Measurements from ENCODE around the gene CALN1.
"Not testable (repeated sequence)": the region's sequence is repeated elsewhere in the genome, so short reads cannot be mapped to it uniquely, and the experiment has no call there.

CALN1 gene

DNA sequence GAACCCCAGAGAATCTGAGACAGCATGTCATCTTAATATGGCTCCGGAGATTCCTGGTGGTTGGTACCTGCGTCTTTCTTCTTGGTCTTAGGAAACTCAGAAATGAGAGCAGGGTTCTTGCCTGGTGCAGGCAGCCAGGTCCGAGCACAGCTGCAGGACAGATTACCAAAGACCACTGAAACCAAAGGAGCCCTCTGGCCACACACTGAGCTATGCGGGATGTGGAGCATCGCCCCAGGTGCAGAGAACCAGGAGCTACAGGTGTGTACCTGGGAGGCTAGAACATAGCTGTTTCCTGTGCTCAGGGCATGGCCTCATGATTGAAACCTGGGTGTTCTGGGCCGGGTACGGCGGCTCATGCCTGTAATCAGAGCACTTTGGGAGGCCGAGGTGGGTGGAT lies 635.4 kb downstream of the CALN1 start:
- no peak for DNase-seq

DNA sequence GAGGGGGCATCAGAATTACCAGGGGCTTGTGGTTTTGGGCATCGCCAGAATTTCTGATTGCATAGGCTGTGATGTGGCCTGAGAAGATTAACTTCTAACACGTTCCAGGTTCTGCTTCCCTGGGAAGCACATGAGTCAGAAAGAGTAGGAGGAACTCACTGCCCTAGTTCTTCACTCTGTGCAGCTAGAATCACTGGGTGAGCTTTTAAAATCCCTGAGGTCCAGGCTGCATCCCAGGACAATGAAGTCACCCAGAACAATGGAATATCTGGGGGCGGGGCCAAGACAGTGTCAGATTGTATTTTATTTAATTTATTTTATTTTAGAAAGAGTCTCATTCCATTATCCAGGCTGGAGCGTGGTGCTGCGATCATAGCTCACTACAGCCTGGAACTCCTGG lies 636.5 kb downstream of the CALN1 start:
- DNase-seq = no peak

DNA sequence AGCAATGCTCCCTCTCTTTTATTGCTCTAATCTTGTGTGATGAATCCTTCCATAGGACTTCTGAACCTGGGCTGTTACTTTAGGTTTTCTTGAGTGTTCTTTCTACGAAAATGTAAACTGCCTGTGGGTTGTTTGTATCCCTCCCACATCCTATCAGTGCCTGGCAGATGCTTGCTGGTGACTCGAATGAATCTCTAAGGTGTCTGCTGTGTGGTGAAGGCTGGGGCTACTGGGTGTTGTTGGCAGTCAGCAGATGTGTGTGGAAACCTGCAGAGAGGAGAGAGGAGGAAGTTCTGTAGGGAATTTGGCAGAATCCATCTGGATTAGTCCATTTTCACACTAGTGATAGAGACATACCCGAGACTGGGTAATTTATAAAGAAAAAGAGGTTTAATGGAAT lies 639.4 kb downstream of the CALN1 start:
- no peak for DNase-seq

DNA sequence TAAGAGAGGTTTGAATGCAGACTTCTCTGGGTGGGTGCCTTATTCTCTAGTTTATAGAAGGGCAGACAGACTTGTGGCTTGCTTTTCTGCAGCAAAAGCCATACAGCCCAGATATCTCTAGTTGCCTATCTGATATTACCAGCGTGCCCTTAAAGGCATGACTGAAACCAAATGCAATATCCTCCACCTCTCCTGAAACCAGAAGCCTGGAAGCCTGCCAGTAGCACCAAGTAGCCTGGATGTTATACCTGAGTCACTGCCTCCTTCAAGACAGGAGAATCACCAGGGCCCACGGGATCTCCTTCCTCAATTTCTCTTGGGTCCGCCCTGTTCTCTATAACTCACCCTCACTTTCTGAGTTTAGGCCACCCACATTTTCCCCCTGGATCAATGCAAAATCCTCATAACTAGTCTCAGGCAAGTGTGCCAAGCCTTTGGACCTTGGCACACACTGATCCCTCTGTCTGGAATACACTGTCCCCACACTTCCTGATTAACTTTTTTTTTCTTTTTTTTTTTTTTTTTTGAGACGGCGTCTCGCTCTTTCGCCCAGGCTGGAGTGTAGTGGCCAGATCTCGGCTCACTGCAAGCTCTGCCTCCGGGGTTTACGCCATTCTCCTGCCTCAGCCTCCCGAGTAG lies 641.8 kb downstream of the CALN1 start:
- no peak for DNase-seq

DNA sequence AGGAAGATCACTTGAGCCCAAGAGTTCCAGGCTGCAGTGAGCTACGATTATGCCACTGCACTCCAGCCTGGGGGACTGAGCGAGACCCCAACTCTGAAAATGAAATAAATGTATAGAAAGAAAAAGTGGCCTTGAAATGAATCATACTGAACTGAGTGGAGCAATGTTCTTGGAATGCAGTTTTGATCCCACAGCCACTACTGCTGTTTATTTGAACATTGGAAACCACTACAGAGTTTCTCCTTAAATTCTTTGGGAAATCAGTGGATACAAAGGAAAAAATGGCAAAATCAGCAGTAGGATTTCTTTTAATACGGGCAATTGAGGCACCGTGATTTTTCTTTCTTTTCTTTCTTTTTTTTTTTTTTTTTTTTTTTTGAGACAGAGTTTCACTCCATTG lies 642.8 kb downstream of the CALN1 start:
- DNase-seq = no peak

DNA sequence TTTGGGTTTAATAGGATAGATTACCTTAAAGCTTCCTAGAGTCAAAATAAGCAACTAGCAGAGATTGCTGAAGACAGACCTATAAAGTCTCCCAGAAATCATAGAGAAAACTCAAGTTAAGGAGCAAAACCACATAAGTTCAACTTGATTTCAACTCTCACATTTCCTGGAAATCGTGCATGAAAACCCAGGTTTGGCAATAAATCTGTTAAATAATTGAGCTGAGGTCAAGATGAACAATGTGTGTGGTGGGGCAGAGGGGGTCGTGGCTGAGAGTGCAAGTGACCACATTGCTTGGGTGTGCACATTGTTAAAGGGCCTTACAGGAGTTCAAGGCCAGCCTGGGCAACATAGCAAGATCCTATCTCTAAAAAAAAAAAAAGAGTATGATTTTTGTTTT lies 643.7 kb downstream of the CALN1 start:
- no peak for DNase-seq

DNA sequence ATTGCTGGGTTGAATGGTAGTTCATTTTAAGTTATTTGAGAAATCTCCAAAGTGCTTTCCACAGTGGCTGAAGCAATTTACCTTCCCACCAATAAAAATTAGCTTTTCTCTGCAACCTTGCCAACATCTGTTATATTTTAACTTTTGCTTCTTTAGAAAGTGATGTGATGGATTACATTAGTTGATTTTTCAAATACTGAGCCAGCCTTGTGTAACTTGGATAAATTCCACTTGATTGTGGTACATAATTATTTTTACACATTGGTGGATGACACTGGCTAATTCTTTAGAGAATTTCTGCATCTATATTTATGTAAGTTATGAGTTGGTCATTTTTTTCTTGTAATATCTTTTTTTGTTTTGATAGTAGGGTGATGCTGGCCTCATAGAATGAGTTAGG lies 646.1 kb downstream of the CALN1 start:
- no peak for DNase-seq

DNA sequence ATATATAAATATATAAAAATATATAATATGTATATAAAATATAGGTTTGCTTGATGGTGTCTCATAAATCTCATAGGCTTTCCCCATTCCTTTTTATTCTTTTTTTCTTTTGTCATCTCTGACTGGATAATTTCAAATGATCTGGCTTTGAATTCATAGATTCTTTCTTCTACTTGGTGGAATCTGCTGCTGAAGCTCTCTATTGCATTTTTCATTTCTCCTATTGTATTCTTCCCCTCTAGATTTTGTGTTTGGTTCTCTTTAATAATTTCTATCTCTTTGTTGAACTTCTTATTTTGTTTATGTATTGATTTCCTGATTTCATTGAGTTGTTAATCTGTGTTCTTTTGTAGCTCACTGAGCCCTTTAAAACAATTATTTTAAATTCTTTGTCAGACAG lies 650.8 kb downstream of the CALN1 start:
- DNase-seq = no peak

DNA sequence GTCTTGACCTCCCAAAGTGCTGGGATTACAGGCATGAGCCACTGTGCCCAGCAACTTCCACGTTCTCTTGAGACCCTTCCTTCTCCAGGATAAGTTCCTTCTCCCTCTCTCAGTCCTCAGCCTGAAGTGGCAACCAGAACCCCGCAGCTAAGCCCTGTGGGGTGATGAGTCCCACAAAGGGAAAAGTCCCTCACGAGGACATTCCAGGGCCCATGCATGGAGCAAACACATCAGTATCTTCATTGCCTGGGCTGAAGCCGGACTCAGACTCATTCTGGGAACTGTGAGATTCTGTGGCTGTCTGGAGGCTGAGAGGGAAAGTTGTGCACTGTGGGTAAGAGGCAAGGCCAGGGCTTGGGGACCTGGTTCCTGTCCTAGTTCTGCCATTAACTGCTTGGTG lies 657.3 kb downstream of the CALN1 start:
- DNase-seq = no peak

DNA sequence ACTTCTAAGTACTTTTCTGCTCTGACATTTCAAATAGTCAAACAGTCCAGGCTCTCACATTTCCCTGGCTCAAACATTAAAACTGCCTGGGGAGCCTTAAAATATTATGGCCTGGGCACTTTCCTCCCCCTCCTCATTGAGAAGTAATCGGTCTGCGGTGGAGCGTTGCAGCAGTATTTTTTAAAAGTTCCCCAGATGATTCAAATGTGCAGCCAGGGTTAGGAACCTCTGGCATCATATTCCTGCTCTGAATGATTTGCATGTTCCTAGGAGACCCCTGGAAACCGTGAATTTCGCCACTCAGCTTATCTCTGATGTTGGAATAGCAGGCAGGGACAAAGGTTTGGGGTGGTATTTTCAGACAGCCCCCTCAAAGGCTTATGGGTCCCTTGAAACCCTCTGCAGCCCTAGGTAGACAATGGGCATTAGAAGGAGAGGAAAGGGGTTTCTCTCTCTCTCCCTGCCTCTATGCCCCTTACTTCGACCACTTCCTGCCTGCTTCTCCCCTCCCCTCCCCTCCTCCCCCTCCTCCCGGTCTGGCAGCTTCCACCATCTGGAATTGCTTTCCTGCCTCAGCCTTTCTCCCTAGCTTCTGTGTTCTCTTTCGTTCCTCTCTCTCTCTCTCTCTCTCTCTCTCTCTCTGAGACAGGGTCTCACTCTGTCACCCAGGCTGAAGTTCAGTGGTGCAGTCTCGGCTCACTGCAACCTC lies 658.0 kb downstream of the CALN1 start:
- DNase-seq = no peak

DNA sequence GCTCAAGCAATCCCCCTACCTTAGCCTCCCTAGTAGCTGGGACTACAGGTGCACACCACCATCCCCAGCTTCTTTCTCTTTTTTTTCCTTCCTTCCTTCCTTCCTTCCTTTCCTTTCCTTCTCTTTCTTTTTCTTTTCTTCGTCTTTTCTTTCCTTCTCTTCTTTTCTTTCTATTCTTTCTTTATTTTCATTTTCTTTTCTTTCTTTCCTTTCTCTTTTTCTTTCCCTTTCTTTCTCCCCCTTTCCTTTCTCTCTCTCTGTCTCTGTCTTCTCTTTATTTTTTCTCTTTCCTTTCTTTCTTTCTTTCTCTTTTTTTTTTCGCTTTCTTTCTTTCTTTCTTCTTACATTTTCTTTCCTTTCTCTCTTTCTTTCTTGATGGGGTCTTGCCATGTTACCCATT lies 658.9 kb downstream of the CALN1 start:
- no peak for DNase-seq

DNA sequence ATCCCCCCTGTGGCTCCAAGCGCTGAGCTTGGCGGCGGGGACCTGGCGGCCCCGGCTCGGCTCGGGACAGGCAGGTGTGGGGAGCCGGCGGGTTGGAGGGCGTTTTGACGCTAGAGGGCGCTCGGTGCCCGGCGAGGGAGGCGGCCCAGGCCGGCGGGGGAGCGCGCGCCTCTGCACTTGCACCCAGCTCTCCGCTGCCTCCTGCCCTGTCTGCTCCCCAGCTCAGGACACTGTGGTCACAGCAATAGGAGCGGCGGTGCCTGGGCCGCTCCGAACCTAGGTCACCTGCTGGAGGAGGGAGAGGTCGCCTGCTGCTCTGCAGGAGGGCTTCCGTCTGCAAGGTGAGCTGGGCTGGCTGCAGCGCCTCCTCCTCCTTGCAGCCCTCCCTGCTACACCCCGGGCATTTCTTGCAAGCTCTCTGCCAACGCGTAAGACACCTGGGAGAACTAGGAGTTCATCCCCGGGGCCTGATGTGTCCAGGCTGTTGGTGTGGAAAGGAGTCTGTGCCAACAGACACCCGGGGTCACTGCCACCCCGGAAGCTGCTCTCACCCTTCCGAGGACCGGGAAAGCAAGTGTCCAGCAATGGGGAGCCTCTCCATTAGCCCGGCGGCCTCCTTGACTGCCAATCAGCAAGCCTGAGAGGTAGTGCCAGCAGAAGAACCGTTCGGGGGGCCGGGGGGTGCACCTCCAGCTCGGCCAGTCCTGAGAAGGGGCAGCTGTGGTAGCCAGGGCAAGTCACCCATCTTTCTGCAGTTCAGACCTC lies 659.8 kb downstream of the CALN1 start:
- no peak for DNase-seq

DNA sequence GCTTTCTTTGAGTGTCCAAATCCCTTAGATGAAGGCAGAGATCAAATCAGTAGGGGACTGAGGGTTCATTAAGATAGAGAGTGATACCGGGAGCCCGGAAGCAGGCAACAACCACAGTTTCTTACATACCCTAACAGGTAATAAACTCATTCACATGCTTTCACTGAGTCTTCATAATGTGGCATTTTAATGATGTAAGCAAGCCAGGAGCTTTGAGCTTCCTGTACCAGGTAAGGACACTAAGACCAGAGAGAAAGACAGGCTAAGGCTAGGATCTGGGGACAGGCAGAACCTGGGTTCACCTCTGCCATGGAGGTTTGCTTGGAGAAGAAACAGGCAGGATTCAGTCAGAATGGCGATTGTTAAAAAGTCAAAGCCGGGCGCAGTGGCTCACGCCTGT lies 661.8 kb downstream of the CALN1 start:
- no peak for DNase-seq

DNA sequence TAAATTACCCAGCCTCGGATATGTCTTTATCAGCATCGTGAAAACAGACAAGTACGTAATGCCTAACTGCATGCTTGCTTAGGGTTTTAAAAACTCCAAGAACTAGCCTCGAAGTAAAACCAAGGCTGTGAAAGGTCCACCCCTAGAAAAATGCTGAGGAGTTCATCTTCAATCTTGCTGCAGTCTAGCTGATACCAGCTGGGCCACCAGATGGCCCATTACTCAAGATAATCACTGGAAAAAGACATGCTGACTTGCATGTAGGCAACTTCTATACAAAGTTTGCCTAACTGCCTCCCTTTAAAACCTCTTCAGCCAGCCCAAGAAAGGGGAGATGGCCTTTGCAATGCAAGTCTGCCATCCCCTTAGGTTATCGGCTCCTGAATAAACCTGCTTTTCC lies 666.1 kb downstream of the CALN1 start:
- no peak for DNase-seq

DNA sequence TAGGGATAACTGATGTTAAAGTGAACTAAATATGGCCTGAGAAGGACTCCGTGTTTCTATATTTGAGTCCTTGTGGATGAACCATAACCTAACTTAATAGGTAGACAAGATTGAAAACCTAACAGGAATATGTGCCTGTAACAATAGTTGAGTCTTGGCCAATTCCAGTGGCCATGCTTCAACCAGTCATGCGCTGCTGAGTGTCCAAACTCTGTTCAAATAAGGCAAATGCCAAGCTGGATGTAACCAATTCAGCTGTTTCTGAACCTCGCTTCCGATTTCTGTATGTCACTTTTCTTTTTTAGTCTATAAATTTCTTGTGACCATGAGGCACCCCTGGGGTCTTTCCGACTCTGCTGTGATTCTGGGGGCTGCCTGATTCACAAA lies 672.0 kb downstream of the CALN1 start:
- DNase-seq = no peak

DNA sequence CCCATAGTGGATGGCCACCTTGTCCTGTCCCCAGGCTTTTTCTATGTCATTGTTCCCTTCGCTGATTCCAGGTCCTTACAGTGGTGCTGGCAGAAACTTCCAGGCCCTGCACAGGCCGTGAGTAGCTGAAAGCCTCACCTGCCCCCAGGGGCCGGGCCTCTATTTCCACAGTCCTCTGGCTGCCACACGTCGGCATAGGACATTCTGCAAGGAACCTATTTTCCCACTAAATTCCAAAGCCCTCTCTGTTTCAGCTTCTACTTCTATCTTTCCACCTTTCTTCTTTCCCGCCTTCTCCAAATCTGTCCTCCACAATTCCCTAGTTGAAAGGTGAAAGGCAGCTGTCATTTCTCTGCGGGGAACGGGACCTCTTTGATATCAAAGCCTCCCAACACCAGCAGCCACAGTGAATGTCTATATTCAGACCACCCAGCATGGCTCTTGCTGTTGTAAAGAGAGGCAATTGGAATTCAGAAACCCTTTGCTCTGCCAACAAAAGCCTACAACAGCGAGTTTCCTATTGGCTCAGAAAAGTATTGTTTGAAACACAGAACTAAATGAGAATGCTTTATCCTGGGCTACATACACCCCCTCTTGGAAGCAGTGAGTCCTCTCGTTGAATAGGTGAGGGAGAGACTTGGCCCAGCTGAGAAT lies 672.5 kb downstream of the CALN1 start:
- DNase-seq = no peak

DNA sequence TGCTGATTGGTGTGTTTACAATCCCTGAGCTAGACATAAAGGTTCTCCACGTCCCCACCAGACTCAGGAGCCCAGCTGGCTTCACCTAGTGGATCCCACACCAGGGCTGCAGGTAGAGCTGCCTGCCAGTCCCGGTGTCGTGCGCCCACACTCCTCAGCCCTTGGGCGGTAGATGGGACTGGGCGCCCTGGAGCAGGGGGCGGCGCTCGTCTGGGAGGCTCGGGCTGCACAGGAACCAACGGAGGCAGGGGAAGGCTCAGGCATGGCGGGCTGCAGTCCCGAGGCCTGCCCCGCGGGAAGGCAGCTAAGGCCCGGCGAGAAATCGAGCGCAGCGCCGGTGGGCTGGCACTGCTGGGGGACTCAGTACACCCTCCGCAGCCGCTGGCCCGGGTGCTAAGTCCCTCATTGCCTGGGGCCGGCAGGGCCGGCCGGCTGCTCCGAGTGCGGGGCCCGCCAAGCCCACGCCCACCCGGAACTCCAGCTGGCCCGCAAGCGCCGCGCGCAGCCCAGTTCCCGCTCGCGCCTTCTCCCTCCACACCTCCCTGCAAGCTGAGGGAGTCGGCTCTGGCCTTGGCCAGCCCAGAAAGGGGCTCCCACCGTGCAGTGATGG lies 674.1 kb downstream of the CALN1 start:
- DNase-seq = not testable (repeated sequence)

DNA sequence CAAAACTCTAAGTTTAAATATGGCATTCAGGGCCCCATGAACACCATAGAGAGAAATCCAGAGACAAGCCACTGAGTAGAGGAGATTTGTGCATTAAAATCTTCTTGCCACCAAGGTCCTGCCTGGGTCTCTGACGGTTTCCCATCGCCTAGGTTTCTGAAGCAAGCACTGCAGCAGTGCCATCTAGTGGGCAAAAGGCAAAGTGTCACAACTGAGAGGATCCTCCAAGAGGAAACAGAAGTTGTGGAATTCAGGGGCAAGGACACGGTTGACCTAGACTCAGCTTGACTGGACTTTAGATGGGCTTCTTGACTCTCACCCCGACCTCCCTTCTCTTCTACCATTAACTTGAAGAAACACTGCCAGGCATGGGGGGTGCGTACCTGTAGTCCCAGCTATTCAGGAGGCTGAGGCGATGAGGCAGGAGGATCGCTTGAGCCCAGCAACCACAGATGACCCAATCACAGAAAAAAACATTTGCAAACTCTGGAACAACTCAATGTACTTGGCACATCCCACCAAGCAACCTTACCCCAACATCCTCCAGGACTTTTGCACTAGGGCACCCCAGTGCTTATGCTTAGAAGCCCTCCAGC lies 676.1 kb downstream of the CALN1 start:
- no peak for DNase-seq

DNA sequence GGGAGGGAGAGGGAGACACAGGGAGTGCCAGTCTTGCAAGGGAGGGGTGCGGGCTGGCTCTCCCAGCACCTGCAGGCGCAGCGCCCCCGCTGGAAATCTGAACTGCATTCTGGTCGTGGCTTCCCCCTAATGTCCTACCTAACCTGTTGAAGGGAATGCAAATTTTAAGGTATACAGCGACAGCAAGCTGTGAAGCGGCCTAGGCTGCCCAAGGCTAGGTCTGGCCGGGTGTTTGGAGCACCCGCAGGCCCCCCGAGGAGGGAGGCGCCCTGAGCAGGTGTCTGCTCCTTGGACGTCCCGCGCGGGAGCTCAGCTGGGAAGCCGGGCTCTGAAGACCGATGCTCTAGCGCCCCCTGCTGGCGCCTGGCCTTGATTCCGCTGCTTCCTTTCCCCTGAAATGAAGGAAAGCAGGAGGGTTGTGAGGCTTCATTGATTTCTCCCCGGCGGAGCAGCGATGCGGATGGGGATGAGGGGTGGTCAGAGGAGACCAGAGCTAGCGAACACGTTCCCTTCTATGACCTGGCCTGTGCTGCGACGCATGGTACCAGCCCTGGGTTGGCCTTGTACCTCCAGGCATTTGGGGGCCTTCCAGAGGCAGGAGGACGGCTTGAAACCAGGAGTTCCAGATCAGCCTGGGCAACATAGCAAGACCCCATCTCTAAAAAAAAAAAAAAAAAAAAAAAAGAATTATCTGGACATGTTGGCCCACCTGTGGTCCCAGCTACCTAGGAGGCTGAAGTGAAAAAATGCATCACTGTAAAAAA lies 678.8 kb downstream of the CALN1 start:
- DNase-seq = peak; percentile 40

DNA sequence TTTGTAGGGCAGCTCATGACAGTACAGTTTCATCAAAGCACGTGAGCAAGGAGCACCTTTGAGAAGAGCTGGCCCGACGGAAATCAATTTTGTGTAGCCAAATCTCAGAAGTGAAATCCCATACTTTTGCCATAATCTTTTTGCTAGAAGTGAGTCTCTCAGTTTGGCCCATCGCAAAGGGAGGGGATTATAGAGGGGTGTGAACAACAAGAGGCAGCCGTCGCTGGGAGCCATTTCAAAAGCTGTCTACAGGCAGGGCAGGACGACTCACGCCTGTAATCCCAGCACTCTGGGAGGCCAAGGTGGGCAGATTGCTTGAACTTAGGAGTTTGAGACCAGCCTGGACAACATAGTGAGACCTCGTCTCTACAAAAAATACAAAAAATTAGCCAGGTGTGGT lies 680.4 kb downstream of the CALN1 start:
- DNase-seq = no peak
